Measurements from ENCODE around the gene ARHGEF39.

ARHGEF39 gene

DNA sequence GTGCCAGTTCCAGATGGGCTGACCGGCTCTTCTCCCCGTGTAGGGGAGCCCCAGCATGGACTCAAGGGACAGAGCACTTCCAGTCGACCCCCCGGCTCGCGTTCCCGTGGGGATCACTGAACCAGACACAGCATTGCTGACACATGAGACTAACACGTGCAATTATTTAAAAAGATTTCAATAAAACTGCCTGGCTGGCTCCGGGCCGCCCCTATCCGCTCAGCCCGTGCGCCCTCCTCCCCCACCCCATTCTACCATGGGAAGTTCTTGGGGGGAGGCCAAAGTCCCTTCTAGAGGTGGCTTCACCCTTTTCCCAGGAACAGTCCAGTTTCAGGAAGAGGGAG lies 55.2 kb downstream of the ARHGEF39 start:
- TF ChIP-seq, protein P1, sequence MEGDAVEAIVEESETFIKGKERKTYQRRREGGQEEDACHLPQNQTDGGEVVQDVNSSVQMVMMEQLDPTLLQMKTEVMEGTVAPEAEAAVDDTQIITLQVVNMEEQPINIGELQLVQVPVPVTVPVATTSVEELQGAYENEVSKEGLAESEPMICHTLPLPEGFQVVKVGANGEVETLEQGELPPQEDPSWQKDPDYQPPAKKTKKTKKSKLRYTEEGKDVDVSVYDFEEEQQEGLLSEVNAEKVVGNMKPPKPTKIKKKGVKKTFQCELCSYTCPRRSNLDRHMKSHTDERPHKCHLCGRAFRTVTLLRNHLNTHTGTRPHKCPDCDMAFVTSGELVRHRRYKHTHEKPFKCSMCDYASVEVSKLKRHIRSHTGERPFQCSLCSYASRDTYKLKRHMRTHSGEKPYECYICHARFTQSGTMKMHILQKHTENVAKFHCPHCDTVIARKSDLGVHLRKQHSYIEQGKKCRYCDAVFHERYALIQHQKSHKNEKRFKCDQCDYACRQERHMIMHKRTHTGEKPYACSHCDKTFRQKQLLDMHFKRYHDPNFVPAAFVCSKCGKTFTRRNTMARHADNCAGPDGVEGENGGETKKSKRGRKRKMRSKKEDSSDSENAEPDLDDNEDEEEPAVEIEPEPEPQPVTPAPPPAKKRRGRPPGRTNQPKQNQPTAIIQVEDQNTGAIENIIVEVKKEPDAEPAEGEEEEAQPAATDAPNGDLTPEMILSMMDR (IDR thresholded peaks at IDR 0.05; ENCODE audit: low read depth, low read length, missing control alignments): no peak
- no peak for DNase-seq (ENCODE audit: extremely low read depth, low read depth)
- no peak overlapping the region for H3K4me3 ChIP-seq (replicated peaks; ENCODE audit: low read depth, low read length)
